HPDE6-E6E7 (cell line): Measurements from ENCODE around the gene LBH.

Experiments used
- DNase-seq: peaks from one replicate; pipeline ENCODE4 v3.0.0; 2011; ENCODE audit warnings: missing footprints; ENCODE audit errors: extremely low spot score

Gene LBH

DNA sequence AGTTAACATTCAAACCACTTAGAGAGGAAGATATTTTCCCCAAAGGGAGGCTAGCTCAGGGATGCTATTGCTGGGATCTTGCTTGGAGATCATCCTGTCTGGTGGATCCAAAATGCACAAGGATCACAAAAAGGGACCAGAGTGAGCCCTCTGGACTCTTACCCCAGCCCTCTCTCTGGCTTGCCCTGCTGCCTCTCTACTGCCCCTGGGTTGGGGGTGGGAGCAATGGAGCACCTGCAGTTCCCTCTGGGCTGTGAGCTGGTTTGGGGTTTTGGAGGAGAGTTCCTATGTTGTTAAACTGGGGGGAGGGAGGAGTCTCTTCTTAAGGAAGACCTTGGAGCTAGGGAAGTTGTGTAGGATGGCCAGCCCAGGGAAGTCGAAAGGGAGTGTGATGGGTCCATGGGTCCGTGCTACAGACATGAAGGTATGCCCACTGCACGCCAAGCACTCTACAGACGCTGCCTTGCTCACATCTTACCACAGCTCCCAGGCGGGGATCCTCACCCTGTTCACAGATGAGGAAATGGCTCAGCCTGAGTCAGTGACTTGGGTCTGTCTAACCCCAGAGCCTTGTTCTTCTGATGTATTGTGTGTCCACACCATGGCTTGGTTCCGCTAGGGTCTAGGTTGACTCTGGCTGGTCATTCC, 3.8 kb downstream of the LBH start:
- no peak for DNase-seq

DNA sequence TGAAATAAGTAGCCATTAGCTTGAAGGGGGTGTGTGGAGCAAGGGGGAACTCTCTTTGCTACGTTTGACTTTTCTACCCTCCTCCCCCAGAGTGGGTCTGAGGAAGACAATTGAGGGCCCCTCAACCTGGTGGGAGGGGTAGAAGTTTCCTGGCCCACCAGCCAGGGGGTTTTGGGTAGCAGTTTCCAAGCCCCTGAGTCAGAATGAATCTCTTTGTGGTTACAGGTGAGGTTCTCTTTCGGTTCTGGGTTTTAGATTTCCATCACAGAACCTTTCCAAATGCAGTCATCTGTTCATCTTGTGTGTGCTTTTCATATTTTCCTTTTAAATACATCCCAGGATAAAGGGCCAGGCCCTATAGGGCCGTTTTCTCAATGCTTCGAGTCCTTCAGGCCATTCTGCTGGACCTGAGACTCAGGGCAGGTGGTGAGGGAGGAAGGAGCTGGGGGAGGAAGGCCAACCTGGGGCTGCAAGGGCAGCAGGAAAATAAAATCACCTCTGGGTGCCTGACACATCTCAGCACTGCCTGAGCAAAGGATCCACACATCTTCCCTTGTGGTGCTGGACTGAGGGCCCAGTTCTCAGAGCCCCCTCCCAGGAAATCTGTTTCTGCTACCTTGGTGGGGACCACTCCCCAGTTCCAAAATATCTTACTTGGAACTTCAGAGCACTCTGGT, 4.7 kb downstream of the LBH start:
- no peak for DNase-seq

DNA sequence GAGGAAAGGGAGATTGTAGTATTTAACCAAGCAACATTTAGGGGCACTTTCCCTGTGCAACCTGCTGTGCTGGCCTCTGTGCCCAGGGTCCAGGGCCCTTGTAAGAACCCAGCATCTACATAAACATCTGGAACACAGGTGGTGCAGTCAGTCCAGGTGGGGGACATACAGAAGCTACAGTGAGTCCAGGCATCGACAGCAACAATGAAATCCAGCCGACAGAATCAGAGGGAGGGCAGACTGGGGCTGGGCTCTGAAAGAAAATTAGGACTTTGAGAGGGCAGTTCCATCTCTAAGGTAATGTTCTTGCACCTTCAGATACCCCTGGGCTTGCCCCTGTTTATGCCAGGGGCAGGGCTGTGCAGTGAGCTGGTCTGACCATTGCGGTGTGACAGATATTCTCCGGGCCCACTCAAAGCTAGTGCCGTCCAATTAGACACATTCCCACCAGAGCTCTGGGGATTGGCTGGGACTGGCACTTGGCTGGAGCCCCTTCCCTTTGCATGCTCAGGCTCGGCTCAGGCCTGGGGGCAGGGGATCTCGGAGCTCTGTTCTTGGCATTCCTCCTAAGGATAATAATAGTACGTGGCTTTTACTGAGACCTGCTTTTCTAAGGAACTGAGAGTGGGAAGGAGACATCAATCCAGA, 5.4 kb downstream of the LBH start:
- no peak for DNase-seq

DNA sequence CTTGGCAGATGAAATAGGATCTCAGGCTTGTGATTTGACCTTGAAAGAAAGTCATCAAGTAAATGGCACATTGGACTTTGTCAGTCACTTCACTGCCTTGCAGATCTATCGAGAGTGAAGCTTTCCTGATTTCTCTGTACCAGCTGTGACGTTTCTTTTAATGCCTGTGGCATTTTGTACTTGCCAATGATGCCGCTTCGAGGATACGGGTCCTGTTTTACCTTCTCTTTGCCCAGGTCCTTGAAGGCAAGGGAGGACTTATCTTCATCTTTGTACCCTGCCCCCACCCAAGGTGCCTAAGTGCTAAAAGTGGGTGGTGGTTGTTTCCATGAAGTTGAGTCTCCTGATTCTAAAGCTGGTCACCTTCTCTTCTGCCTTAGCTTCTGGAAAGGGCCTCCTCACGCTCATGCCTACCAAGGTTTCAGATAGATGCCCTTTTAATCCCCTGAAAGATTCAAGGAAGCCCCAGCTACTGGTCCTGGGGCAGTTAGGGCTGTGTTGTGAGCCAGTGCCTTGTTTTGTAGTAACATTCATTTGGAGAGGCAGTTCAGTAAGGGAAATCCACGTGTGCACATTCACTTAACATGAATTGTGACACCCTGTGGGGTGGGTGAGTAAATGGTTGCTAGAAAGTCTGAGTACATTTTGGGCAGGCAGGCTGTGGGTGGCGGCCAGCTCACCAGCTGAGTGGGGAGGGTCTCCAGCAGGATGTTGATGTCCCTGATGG, 6.1 kb downstream of the LBH start:
- no peak for DNase-seq

DNA sequence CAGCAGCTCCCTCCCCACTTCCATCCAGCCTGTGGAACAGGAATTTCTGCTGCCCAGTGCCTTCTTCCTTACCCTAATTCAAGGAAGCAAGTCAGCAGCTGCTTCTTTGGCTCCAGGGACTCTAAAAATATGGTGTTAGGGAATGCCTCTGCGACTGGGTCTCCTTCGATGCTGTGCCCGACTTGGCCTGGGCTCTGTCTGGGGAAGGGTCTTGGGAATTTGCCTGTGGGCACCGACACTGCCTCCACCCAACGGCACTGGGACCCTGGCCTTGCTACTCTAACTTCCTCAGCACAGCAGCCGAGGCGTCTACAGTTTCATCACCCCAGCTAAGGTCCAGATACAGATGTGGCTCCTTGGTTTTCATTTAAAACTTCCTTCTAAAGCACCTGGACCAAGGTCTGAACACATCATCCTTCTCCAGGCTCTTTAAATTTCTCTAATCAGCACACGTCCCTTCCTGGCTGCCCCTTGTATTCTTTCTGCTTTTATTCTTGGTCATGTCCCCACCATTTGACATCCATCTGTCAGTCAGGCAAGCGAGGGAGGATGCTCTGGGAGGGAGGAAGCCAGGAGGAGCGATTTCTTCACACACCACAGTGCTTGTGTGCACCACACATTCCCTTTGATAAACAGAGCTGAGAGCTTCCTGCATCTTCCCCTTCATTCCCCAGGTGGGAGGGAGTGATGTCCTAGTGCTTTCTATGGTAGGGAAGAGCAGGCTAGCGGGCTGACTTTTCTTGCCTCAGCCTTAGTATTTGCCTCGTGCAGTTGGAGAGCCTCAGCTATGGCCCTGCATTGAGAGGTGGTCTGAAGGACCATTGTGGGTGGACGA, 6.8 kb downstream of the LBH start:
- no peak for DNase-seq

DNA sequence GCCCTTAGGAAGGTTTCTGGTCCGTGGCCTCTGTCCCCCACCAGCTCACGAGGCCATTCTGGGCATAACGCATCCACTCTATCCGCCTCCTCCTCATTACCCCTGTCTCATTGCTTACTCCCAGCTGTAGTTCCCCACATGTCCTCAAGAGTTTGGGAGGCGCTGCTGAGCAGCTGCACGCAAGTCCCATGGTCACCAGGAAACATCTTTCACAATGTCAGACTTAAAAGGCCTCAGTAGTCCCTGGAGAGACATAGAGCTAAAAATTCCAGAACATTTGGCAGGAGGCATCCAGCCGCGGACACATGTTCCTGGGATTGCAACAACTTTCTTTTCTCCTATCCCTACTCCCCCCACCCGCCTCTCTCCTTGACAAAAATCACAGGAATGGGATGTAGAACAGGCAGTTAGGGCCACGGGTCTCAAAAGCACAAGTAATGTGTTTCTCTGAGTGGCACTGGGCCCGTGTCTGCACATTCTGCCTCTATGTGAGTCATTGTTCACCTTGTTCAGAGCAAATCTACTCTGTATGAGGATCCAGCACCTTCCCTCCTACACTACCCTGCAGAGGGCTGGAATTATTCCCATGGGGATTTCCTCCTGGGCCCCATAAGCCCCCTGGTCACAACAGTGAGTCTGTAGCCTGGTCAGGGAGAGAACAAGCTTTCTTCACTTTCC, 8.1 kb downstream of the LBH start:
- DNase-seq, result no peak

DNA sequence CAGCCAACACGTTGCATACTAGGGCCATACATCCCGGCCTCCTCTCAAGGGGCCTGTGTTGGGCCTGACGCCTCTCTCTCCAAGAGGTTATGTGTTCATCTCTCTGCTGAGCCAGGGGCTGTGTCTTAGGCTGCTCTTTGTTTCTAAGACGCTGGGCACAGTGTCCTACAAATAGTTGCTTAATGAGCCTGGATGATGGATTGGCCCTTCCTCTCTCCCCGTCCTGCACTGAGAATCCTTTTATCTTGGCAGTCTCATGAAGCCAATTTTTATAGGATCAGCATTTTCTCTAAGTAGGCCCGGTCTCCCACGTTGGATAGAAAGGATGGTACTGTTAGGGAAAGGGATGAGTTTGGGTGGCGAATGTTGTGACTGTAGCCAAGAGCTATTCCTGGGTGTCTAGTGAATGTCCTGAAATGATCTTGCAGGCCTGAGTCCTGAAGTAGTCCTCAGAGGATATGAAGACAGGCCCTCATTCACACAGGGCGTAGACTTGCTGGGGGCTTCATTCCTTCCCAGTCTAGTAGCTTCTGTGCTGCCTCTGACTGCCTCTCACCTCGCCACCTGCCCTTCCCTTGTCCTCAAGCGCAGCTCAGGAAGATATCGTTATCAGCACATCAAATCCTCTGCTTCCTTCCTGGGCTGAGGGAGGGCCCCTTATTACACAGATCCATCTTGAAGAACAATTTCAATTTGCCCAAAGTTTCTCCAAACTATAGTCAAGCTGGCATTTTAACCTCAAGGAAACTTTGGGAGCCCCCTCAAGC, 8.8 kb downstream of the LBH start:
- DNase-seq, result no peak

DNA sequence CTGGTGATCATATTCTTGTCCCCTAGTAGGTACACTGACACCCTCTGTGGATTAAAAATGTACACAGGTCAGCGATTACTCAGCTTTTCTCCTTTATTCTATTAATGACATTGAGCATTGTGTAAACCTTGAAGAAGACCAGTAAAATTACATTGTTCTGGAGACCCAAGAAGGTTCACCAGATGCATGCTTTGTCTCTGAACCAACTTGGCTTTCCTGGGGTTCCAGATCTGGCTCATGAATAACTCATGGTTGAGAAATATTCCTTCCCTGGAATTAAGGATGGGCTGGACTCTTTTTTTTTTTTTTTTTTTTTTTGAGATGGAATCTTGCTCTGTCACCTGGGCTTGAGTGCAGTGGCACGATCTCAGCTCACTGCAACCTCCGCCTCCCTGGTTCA, 11.9 kb downstream of the LBH start:
- no peak for DNase-seq

DNA sequence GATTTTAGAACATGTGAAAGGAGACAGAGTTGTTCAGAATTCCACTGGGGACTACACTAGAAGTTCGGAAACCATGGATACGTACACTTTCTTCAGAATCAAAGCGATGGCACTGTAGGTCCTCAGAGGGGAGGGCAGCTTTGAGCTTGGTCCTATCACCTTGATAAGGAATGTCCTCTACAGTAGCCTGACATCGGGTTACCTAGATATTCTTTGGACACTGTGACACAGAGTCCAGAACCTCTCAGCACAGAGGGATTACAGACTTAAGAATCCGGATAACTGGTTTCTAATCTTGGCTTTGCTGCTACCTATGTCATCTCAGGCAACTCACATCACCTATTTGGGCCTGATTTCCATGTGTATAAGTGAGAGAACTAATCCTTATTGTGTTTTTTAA, 14.0 kb downstream of the LBH start:
- no peak for DNase-seq

DNA sequence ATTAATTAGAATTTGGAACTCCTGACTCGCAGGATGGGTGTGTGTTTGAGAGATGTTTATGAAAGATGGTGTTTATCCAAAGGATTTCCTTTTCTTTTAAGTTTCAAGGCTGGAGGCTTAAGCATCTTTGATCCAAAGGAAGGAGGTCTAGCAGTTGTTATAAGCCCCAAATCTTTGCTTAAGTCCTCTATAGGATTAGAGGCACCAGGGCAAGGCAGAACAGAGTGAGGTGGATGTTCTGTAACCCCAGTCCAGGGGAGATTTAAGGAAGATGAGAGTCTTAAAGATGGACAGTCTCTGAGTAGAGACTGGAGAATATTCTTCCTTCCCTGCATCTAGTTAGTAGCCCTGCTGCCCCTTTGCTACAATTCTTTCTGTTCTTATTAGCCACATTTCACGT, 17.5 kb downstream of the LBH start:
- DNase-seq, result no peak

DNA sequence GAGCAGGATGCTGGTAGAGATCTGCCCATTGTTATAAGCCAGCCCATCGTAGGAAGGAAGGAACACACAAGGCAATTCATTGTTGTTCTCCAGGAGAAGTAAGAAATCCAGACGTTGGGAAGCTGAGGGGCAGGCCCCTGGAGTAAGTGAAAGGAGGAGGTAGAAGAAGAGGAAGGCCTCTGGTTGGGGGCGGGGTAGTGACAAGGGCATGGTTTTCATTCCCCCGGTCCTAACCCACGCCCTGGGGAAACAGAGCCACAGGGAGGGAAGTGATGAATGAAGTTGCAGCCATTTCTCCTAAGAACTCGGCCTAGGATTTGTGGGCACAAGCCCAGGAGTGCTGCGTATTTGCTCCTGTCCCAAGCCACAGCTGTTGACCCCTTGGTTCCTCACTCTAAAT, 18.0 kb downstream of the LBH start:
- no peak for DNase-seq

DNA sequence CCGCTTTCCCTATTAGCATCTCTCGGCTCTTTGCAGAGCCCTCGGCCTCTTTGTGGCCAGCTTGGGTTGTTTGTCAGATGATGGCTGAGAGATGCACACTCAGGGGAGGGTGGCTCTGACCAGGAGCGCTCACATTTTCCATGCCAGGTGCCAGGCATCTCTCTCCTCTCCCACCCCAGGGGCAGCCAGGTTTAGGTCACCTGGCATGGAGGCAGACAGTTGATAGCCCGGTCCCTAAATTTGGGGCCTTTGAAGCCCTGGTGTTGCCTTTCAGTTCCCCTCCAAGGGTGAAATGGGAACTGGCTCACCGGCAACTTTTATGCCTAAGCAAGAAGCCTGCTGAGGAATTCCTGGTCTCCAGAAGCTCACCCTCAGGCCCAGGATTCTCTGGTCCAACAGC, 19.1 kb downstream of the LBH start:
- no peak for DNase-seq

DNA sequence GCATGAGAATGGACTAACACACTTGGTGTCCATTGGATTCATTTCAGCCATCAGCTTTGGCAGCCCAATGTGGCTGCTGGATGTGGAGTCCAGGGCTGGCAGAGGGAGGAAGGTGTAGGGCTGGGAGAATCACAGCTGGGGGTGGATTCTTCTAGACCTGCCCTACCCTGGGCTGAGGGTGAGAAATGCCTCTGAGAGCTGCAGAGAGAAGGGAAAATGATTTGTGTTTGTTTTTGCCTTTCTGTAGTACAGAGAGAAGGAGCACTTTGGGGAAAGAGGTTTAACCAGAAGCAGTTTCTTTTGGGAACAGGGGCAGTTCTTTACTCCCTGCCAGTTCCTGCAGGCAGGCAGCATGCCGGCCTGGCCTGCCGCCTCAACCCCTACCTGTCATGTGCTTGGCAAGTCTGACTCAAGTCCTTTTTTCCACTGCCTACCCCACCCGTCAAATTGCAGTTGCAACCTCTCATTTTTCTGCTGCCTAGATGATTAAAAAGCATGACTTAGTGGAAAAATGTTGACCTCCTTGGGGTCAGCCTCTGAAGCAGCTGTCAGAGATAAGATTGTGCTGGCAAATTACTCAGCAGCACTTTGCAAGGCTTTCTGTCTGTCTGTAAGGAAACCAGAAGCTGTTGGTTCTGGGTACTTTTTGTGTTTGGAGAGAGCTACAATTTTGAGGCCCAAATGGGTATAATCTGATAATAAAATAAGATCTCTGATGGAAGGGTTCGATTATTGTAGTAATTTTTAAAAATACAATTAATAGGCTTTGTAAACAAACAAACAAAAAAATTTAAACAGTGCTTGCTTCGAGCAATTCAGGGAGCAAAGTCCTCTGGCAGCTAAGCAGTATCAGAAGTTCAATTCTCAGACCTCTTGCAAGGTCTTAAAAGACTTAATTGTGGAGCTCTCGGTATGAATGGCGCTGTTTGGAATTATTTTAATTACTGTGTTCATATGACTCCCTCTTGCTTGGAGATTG, 21.7 kb downstream of the LBH start:
- DNase-seq, result no peak

DNA sequence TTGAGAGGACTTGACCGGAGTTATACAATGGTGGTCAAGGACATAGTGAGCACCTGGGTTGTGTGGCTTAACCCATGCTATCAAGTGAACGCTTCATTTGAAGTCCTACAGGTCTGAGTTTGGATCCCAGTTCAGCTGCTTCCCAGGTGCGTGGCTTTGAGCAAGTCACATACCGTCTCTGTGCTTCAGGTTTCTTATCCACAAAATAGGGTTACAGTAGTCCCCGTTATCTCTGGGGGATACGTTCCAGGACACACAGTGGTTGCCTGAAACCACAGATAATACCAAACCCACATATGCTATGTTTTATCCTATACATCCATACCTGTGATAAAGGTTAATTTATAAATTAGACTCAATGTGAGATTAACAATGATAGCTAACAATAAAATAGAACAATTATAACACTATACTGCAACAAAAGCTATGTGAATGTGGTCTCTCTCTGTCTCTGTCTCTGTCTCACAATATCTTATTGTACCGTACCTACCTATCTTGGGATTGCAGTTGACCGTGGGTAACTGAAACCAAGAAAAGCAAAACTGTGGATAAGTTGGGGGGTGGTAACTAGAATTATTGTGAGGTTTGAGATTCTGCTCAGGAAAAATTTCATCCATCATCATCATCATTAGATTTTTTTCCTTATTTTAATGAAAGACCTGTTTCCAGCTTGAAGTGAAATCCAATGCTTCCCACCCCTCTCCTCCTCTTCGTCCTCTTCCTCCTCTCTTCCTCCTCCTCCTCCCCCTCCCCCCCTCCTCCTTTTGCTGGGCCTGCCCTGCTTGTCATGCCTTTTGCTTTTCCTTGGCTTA, 22.7 kb downstream of the LBH start:
- no peak for DNase-seq

DNA sequence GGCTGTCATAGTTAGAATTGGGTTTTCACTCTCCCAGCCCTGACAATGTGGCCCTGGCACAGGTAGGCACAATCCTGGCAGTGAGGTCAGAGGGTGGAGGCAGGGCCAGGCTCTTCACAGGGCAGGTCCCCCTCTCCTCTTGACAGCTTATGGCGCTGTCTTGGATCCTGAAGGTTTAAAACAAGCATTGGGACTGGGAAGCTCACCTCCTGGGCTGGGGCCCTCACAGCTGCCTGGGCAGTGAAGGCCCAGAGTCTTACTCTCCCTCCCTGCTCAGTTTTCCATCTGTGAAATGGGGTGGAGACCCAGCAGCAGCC, 23.3 kb downstream of the LBH start:
- DNase-seq, result no peak

DNA sequence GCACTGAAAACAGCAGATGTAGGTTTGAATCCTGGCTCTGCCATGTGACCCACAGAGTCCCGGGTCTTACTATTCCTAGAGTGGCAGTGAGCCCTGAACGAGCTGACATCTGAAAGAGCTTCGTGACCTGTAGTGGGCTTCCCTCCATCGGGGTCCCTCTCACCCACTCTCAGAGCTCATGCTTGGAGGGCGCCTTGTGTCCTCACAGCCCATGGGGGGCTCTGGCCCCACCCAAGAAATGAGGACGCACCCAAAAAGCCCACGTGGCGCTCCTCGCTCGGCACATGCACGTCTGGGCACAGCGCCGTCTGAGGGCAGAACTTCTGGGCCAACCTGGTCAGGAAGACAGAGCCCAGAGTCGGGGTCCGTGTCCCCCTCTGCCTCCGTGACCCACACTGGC, 23.7 kb downstream of the LBH start:
- no peak for DNase-seq

DNA sequence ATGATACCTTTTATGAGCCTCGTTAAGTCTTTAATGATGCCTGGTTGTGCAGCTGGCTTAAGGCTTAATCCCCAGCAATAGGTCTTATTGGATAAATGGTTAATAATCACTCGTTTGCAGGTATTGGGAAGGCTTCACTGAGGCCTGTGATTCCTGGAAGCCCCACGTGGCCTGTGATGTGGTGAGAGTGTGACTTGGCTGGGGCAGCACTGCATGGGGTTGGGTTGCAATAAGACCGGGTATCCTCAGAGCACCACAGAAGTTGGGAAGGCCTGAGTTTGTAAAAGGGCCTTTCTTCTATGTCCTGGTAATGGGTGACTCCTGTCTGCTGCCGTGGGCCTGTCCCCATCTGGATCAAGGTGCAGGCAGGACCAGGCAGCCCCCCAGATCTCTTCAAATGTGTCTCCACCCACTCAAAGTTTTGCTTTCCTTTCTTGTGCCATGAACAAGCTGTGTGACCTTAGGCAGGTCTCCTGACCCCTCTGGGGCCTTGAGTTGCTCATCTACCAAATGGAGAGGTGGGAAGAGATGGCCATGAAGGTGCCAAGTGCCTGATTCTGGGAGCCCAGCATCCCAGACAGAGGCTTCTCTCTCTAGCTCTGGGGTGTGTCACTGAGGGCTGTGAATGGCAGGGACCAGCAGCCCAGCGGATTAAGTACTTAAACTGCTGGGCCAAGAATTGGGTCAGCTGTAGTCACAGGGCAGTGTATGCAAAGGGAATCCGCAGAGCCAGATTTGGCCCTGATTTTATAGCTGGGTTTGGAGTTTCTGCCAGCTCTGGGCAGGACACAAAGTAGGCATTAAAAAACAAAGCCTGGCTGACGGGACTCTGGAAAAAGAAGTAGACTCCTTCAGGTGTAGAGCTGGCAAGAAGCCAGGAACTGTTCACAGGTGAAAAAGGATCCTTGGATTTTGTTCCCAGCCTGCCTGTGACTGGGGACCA, 24.4 kb downstream of the LBH start:
- DNase-seq, result no peak
